ENCODE results near the gene C20orf204.

GRCh38 chr20:64055396-64055892 is 19.5 kb downstream of the C20orf204 start:
- no peak for TF ChIP-seq CTCF (IDR thresholded peaks at IDR 0.05; ENCODE audit: extremely low read depth in 1 of 2, insufficient read depth in 1 of 2, low read depth in 1 of 2, low read length in 2 of 2)
- no peak for TF ChIP-seq FOS (IDR thresholded peaks at IDR 0.05; ENCODE audit: borderline replicate concordance, insufficient read depth, low read length)

Measured in endothelial cell of umbilical vein (primary cell).